Endothelial cell of umbilical vein (primary cell): ENCODE data around the gene CLPSL2. TPM values are rescaled to one million over a fixed set of nuclear protein-coding genes. Genes with fewer than 3 reads are reported as not detected.

Experiments used
- BruUV-seq: library from RNA; stranded (reverse); fragments of 400-500 nt; replicated peaks from 2 replicates; lab custom pipeline; 2021; lab: Mats Ljungman, UMichigan
- CTCF ChIA-PET: fragments of 300-600, 350-600 bp; sonication (Branson Sonifier 250); formaldehyde crosslinking; loops from one replicate; lab custom pipeline; 2021; ENCODE audit warnings: antibody characterized with exemption, inconsistent platforms; lab: Charles Lee
- POLR2A ChIA-PET: fragments of 300-600, 350-600 bp; sonication (Branson Sonifier 250); formaldehyde crosslinking; loops from one replicate; lab custom pipeline; 2021; ENCODE audit warnings: antibody characterized with exemption, inconsistent platforms; lab: Charles Lee
- DNase-seq: peaks from one replicate; pipeline ENCODE4 v3.0.0-alpha.2; 2011; ENCODE audit warnings: low read depth, low spot score
- FAIRE-seq: peaks from 2 replicates; lab custom pipeline; 2011; peaks lifted over from hg19 to GRCh38; lab: Jason Lieb, UNC
- H2AFZ ChIP-seq: 2 replicates; pipeline ENCODE4 v1.6.0; 2012; ENCODE audit warnings: low read depth, low read length, control low read depth, inconsistent platforms
- H3K27ac ChIP-seq: 2 replicates; pipeline ENCODE4 v1.5.1; 2011; ENCODE audit warnings: low read depth, mild to moderate bottlenecking, control low read depth, low read length, moderate library complexity; ENCODE audit not compliant: insufficient read depth
- H3K27me3 ChIP-seq, 2 experiments: 2 replicates each; pipeline versions ENCODE4 v1.6.0 to v1.6.1; 2011; ENCODE audit warnings: low read length in 2 of 2, mixed read lengths in 1 of 2; ENCODE audit not compliant: control insufficient read depth in 2 of 2, insufficient read depth in 2 of 2
- H3K36me3 ChIP-seq, 2 experiments: 2 replicates in 1 of 2; 3 replicates in 1 of 2; pipeline ENCODE4 v1.5.1; 2011; ENCODE audit warnings: low read length in 2 of 2, mild to moderate bottlenecking in 1 of 2, moderate library complexity in 1 of 2; ENCODE audit not compliant: control insufficient read depth in 2 of 2, insufficient read depth in 2 of 2; ENCODE audit errors: extremely low read depth in 1 of 2
- H3K4me1 ChIP-seq: 3 replicates; pipeline ENCODE4 v1.5.1; 2011; ENCODE audit warnings: mild to moderate bottlenecking, low read length; ENCODE audit not compliant: control insufficient read depth, insufficient read depth; ENCODE audit errors: extremely low read depth
- H3K4me2 ChIP-seq: 2 replicates; pipeline ENCODE4 v1.6.1; 2011; ENCODE audit warnings: low read length, control low read depth, mixed read lengths; ENCODE audit not compliant: insufficient read depth
- H3K4me3 ChIP-seq, 3 experiments: fragments of 200-600 bp in 1 of 3; sonication (generic), shearing (Covaris generic) in 1 of 3; replicated peaks in 1 of 3; 2 replicates each; pipeline ENCODE4 v1.5.1; 2011 to 2016; ENCODE audit warnings: control low read depth in 3 of 3, low read length in 3 of 3, mild to moderate bottlenecking in 2 of 3, inconsistent platforms in 1 of 3, low read depth in 1 of 3, moderate library complexity in 1 of 3; ENCODE audit not compliant: insufficient read depth in 1 of 3
- H3K79me2 ChIP-seq: 2 replicates; pipeline ENCODE4 v1.6.0; 2012; ENCODE audit warnings: low read length, inconsistent platforms; ENCODE audit not compliant: control insufficient read depth, insufficient read depth
- H3K9ac ChIP-seq: replicated peaks from 2 replicates; pipeline ENCODE3; 2011; ENCODE audit warnings: low read length, control low read depth; ENCODE audit not compliant: insufficient read depth; ENCODE audit errors: extremely low read depth
- H3K9me1 ChIP-seq: replicated peaks from 3 replicates; pipeline ENCODE4 v1.6.0; 2011; ENCODE audit warnings: mild to moderate bottlenecking, low read length; ENCODE audit not compliant: control insufficient read depth, insufficient read depth; ENCODE audit errors: extremely low read depth
- H3K9me3 ChIP-seq: replicated peaks from 2 replicates; pipeline ENCODE4 v1.5.1; 2012; ENCODE audit warnings: low read length, inconsistent platforms; ENCODE audit not compliant: control insufficient read depth, insufficient read depth
- H4K20me1 ChIP-seq: replicated peaks from 2 replicates; pipeline ENCODE3; 2011; ENCODE audit warnings: mild to moderate bottlenecking, low read length; ENCODE audit not compliant: control insufficient read depth, insufficient read depth; ENCODE audit errors: extremely low read depth
- CTCF ChIP-seq, 2 donors: IDR thresholded peaks; 1 replicate in 1 of 2; 2 replicates in 1 of 2; pipeline ENCODE4 v1.5.1; 2011; ENCODE audit warnings: low read length in 2 of 2, mild to moderate bottlenecking in 2 of 2, moderate library complexity in 2 of 2, control low read depth in 1 of 2, inconsistent platforms in 1 of 2, low read depth in 1 of 2; ENCODE audit not compliant: insufficient read depth in 1 of 2; ENCODE audit errors: extremely low read depth in 1 of 2
- EZH2 ChIP-seq: IDR thresholded peaks from 2 replicates; pipeline ENCODE4 v1.6.1; 2012; ENCODE audit warnings: borderline replicate concordance, low read depth, mild to moderate bottlenecking, moderate library complexity, low read length, inconsistent platforms; ENCODE audit not compliant: severe bottlenecking
- FOS ChIP-seq: IDR thresholded peaks from 2 replicates; pipeline ENCODE4 v1.6.1; 2011; ENCODE audit warnings: mild to moderate bottlenecking, low read length, moderate library complexity, borderline replicate concordance; ENCODE audit not compliant: insufficient read depth
- GATA2 ChIP-seq: IDR thresholded peaks from 2 replicates; pipeline ENCODE4 v1.7.0; 2011; ENCODE audit warnings: low read depth, mild to moderate bottlenecking, moderate library complexity, mixed read lengths, low read length; ENCODE audit not compliant: insufficient read length, insufficient read depth
- JUN ChIP-seq: IDR thresholded peaks from 2 replicates; pipeline ENCODE4 v1.6.1; 2011; ENCODE audit warnings: borderline replicate concordance, low read depth; ENCODE audit not compliant: insufficient read length, insufficient read depth
- MAX ChIP-seq: IDR thresholded peaks from 2 replicates; pipeline ENCODE4 v1.6.1; 2011; ENCODE audit not compliant: insufficient read depth, insufficient read length
- MYC ChIP-seq: IDR thresholded peaks from one replicate; pipeline ENCODE4 v1.6.1; 2011; ENCODE audit warnings: mild to moderate bottlenecking, low read depth, low read length
- POLR2AphosphoS5 ChIP-seq: IDR thresholded peaks from 2 replicates; pipeline ENCODE4 v1.6.1; 2012; ENCODE audit warnings: low read depth, mild to moderate bottlenecking, control low read depth, low read length, moderate library complexity; ENCODE audit not compliant: insufficient read depth
- dilution Hi-C: fragments of 300-500 bp; cut with MboI; formaldehyde crosslinking; loops from one replicate; pipeline ENCODE4 v1.15.0; 2019; ENCODE audit warnings: low sequenced_read_pairs; ENCODE audit not compliant: extremely low pct_ligation_motif_present
- intact Hi-C: fragments of 100-400 bp; cut with micrococcal nuclease; formaldehyde crosslinking; loops from one replicate; pipeline ENCODE4 v1.10.0; 2022
- polyA plus RNA-seq, 4 experiments: library from polyadenylated mRNA; depleted of rRNA in 3 of 4; stranded (reverse) in 3 of 4; unstranded in 1 of 4; fragments of >200 nt; gene quantifications; 2 replicates each; pipeline versions ENCODE4 v1.2.1 to v1.2.3, GENCODE V29; 2011 to 2012; ENCODE audit warnings: missing spikeins in 1 of 4
- total RNA-seq: library from RNA; stranded (reverse); gene quantifications from 2 replicates; pipeline ENCODE4 v1.2.3, GENCODE V29; 2021

CLPSL2 gene
- total and polyA plus RNA-seq, 2 donors (not counting 3 experiments of a cell fraction or from before 2014, with no cell fraction given): not detected

- H3K79me2 ChIP-seq: no peaks in the 10 kb centered on the region
- dilution Hi-C loops (no loop called here), intact Hi-C loops (no loop called here)
- no peaks in the 10 kb centered on the region for H3K36me3 ChIP-seq
- no TSS peak for BruUV-seq
- TF ChIP-seq GATA2 (no peak), FOS (no peak), MYC (no peak), JUN (no peak), CTCF (IDR thresholded peaks at IDR 0.05; ENCODE audit: extremely low read depth in 1 of 2, insufficient read depth in 1 of 2, low read depth in 1 of 2, low read length in 2 of 2) (no peak), EZH2 (no peak), MAX (no peak), POLR2AphosphoS5 (no peak)
- H4K20me1 ChIP-seq: no peaks in the 10 kb centered on the region
- no peak overlapping the region for H3K4me2 ChIP-seq
- no peaks in the 10 kb centered on the region for H3K9me3 ChIP-seq
- DNase-seq (no peak), FAIRE-seq (no peak)
- no peak overlapping the region for H3K4me3 ChIP-seq
- H3K9ac ChIP-seq: no peak overlapping the region
- no peak overlapping the region for H2AFZ ChIP-seq
- peaks cover 0 to 1% of the 10 kb centered on the region in 2 experiments for H3K27me3 ChIP-seq
- POLR2A ChIA-PET: no interaction called here
- H3K4me1 ChIP-seq: peaks cover 11% of the 10 kb centered on the region
- H3K27ac ChIP-seq: no peak overlapping the region
- CTCF ChIA-PET: interaction anchor here (0.8 kb wide), 1 partner anchor 315 kb away, joined by 3 read pairs; no protein-coding TSS in a partner anchor
- no peaks in the 10 kb centered on the region for H3K9me1 ChIP-seq
These were observed 32.3 kb downstream of the CLPSL2 start for GRCh38 chr6:35808688-35809087.
